GM18505 (cell line): ENCODE results near the gene SCFD2.

ENCODE experiments used
- ATAC-seq: cut with Tn5 transposase; IDR thresholded peaks from one replicate; pipeline ENCODE4 v1.9.1; 2021; ENCODE audit not compliant: unreplicated experiment
- POLR2A ChIP-seq: IDR thresholded peaks from 4 replicates; pipeline ENCODE4 v1.6.1; 2011; ENCODE audit warnings: borderline replicate concordance; ENCODE audit not compliant: insufficient read depth, insufficient read length; ENCODE audit errors: extremely low read depth

The SCFD2 gene

DNA sequence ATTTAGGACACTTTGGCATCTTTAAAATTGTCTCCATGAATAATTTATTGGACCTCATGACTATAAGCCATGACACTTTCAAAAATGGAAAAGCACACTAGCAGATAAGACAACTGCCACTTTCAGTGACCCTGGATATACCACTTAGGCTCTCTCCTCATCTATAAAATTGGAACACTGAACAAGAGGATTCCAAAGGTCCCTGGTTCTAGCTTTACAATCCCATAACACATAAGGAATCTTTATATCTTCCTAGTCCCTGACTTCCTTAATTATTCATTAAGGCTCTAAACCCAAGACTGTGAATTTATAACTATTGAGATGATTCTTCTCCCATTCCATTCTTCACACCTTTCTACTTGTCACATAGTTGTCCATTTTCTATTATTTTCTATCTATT lies 190.2 kb downstream of the SCFD2 start:
- no peak for ATAC-seq
- TF ChIP-seq POLR2A: no peak

DNA sequence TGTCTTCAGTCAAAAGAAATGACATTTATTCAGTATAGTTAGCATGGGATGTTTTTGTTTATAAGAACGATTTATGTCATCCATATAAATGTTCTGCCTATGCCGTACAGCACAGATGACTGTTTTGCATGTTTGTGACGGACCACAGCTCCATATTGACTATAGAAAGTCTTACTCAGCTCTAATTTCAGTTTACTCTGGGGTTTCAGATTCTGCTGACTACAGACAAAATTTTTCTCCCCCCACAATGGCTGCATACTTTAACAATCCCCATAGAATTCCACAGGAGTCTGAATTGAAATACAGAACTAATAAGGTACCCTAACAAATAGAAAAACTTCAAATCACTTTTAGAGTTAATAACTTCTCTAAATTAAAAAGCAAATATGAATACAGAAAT lies 191.0 kb downstream of the SCFD2 start:
- no peak for ATAC-seq
- no peak for TF ChIP-seq POLR2A

DNA sequence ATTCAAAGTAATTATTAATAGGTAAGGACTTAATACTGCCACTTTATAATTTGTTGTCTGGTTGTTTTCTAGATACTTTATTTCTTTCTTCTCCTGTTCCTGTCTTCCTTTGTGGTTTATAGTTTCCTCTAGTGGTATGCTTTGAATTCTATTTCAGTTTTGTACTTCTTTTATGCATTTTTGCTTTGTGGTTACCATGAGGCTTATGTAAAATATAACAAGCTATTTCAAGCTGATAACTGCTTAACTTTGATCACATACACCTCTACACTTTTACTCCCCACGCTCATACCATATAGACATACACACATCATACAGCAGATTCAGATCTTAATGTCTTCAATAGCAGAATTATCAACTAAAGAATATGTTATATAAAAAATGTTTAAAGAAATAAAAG lies 192.3 kb downstream of the SCFD2 start:
- no peak for ATAC-seq
- TF ChIP-seq POLR2A: no peak

DNA sequence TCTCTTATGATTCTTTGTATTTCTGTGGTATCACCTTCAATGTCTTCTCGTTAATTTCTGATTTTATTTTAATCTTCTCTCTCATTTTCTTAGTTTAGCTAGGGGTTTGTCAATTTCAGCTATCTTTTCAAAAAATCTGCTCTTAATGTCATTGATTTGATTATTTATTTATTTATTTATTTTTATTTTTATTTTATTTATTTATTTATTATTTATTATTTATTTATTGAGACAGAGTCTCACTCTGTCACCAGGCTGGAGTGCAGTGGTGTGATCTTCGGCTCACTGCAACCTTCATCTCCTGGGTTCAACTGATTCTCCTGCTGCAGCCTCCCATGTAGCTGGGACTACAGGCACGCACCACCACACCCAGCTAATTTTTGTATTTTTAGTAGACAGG lies 194.1 kb downstream of the SCFD2 start:
- ATAC-seq: no peak
- no peak for TF ChIP-seq POLR2A

DNA sequence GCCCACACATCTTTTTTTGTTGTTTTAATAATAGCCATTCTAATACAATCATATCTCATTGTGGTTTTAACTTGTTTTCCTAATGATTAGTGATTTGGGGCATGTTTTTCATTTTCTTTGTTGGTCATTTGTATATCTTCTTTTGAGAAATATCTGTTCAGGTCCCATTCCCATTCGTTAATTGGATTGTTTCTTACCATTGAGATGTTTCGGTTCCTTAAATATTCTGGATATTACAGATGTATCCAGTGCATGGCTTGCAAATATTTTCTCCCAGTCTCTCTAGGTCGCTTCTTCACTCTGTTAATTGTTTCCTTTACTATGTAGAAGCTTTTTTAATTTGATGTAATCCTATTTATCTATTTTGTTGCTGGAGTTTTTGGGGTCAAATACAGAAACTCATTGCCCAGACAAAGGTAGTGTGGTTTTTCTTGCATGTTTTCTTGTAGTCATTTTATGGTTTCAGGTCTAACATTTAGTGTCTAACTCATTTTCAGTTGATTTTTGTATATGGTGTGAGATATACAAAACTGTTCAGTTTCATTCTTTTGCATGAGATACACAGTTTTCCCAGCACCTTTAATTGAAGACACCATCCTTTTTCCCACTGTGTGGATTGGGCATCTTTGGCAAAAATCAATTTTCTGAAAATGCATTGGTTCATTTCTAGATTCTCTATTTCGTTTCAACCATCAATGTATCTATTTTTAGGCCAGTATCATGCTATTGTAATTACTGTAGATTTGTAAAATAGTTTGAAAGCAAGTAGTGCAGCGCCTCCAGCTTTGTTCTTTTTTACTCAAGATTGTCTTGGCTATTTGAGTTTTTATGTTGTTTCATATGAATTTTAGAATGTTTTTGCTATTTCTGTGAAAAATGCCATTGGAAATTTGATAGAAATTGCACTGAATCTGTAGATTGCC lies 195.9 kb downstream of the SCFD2 start:
- ATAC-seq: no peak
- no peak for TF ChIP-seq POLR2A

DNA sequence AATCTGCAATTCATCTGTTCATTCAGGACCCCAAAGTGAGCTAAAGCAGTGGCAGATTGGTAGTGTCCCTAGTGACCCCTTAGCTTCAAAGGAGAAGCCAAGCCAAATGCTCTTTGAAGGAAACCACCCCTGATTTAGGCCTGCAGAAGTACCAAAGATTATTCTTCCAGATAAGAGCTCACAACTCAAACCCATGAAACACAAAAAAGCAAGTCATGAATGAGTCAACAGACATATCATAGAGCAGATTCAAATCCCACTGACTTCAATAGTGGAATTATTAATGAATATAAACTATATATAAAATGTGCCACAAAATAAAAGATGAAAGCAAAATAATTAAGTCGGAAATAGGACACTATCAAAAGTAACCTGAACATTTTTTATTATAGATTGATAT lies 197.6 kb downstream of the SCFD2 start:
- ATAC-seq: no peak
- TF ChIP-seq POLR2A: no peak

DNA sequence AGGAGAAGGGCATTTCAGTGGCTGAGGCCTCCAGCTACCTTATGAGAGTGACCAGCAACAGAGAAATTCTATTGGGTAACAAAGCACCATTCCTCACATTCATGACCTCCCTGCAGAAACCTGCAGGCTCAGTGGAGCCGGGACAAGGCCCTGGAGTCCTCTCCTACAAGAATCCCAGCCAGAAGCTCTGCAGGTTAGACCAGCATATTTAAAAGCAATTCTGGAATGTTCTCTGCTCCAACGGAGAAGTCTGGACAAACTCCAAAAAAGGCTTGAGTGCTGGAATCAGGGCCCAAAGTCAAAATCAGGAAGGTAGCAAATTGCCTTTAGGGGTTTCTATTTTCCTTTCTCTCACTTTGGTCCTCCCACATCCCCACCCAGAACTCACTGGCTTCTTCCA lies 202.9 kb downstream of the SCFD2 start:
- no peak for TF ChIP-seq POLR2A
- ATAC-seq: no peak

DNA sequence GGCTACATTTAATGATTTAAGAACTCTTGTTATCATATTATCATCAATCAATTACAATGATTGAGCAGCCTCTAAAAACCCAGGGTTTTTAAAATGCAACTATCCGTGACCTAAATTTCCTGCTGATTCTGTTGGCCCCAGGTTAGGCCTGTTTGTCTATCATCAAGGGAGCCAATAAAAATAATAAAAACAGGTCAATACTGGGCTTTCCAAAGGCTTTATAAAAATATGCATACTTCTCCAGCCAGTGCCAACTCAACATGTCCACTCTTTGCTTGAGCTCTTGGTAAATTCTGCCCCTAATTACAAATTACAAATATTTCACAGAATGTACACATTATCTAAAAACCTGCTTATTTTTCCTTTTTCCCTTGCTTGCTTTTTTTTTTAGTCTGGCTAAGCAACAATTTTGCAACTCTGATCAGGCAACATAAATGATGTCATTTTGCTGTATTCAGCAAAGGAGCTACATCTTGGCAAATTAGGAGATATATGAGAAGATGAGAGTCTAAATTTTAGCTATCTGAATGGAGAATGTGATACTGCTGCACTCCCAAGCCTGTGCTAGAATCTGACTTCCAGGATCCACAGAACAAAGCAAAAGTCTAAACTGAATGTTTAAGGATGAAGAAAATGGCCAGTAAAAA lies 204.0 kb downstream of the SCFD2 start:
- ATAC-seq: no peak

DNA sequence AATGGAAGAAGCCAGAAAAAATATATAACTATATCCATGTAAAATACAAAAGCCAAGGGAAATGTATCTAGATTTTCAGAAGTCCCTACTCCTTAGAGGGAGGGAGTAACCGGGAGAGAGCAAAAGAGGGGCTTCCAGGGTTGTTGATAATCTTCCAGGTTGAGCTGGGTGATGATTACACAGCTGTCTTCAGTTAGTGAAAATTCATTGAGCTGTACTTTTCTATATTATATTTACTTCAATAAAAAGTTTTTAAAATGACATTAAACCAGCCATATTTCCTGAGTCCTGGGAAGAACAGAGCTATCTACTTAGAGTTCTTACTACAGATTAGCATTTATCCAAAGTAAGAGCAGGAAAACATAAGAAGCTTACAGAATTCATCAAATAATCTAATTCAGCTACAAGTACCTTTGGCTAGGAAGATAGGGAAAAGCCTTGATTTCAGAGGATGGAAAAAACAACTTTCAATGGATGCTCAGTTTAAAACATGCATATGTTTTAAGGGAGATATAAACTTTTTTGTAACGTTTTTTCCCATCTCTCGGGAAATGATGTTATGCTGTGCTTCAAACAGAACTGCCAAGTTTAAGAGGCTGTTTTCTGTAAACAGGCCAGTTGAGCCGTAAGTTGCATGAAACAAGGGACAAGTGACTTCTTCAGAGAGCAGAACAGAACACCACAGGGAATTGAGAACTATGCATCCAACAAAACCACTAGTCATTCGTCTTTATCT lies 204.6 kb downstream of the SCFD2 start:
- no peak for TF ChIP-seq POLR2A

More for the DNA sequence above, 204.0 kb downstream of the SCFD2 start:
- TF ChIP-seq POLR2A: no peak

DNA sequence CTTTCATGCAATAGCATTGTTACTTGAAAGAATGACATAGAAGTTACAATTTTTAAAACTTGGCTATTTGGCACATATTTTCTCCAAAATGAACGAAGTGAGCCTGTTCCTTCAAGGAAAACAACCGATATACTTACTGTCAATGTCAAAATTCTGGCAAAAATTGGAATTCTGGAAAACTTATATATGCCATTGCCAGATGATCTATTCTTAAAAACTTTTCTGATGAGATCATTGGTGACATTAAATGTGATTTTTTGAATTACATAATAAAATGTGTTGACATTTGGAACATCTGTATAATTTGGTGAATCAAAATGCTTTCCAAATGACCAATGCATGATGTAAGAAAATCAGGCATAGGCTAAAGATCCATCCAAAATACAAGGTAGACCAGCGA lies 209.0 kb downstream of the SCFD2 start:
- TF ChIP-seq POLR2A: no peak
- ATAC-seq: no peak

More for the DNA sequence above, 204.6 kb downstream of the SCFD2 start:
- ATAC-seq: no peak

DNA sequence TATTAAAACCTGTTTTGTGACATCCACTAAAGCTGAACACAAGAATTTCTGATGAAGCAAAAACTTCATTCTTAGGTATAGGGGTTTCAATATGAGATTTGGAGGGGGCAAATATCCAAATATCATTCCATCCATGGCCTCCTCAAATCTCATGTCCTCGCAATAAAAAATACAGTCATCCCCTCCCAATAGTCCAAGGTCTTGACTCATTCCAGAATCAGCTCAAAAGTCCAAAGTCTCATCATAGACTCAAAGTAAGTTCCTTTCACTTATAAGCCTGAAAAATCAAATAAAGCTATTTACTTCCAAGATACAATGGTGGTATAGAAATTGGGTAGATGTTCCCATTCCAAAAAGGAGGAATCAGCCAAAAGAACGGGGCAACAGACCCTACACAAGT lies 213.4 kb downstream of the SCFD2 start:
- TF ChIP-seq POLR2A: no peak
- ATAC-seq: no peak

DNA sequence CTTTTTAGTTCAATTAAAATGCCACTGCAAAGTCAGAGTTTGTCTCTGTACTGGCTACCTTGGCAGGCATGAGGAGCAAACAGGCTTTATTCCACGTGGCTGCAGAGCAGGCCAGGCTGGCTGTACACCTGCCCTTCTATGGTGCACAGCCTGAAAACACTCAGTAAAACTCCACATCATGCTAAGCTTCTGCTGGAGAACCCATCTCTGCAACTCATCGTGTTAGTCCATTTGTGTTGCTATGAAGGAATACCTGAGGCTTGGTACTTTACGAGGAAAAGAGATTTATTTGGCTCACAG lies 214.4 kb downstream of the SCFD2 start:
- ATAC-seq: no peak
- no peak for TF ChIP-seq POLR2A

DNA sequence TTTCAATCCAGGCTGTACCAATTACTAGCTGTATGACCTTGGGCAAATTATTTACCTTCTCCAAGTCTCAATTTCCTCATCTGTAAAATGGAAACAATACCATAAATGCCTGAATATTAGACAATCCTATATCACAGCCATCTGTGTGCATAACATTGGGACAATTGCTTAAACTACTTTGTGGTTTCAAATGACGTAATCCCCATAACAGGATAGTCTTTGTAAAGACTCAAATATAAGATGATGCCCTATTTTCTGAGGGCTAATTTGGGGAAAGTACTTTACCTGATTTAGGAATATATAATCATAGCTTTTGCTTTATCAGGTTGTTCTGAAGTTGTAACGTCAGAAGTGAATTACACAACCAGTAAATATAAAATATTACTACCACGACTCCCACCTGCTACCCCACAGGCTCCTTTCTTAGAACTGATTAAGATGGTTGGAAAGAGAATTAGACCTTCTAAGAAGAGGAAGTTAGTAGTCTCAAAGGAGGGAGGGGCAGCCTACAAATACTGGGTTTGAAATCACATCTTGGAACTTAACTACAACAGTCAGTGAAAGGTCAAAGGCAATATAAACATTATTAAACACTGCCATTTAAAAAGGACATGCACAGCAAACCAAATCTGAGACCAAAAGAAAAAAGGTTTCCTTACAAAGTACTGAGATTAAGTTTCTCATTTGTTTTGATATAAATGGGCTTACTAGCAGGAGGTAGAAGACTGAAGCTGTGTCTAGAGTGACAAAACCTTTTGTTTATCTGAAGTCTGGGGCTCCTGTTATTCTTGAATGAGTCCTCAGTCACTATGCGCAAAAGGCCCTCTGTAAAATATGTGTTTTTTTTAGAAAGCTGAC lies 215.0 kb downstream of the SCFD2 start:
- no peak for ATAC-seq
- TF ChIP-seq POLR2A: no peak
